H1 (cell line): ENCODE data around the gene RARRES2. TPM values are rescaled to one million over a fixed set of nuclear protein-coding genes. Genes with fewer than 3 reads are reported as not detected.
A peak's percentile ranks its signal among the peaks of the same experiment; 100 is the strongest.

Experiments used
- ASH2L ChIP-seq: fragments of 200-600, 300-600 bp; sonication (generic); IDR thresholded peaks from one replicate; pipeline ENCODE4 v1.7.1; 2017; ENCODE audit warnings: low read length
- BCL11A ChIP-seq, 2 experiments: IDR thresholded peaks; one replicate each; pipeline ENCODE4 v1.6.1; 2011; ENCODE audit warnings: low read depth in 2 of 2, low read length in 2 of 2, mild to moderate bottlenecking in 2 of 2
- BRCA1 ChIP-seq: IDR thresholded peaks from 2 replicates; pipeline ENCODE4 v1.6.1; 2012; ENCODE audit warnings: low read depth, low read length, improper control_type of control experiment
- CHD2 ChIP-seq: IDR thresholded peaks from 2 replicates; pipeline ENCODE4 v1.6.1; 2012; ENCODE audit warnings: low read length, improper control_type of control experiment
- CTCF ChIP-seq, 3 experiments: IDR thresholded peaks; 1 replicate in 2 of 3; 2 replicates in 1 of 3; pipeline versions ENCODE4 v1.5.1 to v1.6.1; 2011; ENCODE audit warnings: low read length in 3 of 3, mild to moderate bottlenecking in 3 of 3, inconsistent platforms in 2 of 3, low read depth in 1 of 3, moderate library complexity in 1 of 3; ENCODE audit not compliant: insufficient read depth in 1 of 3; ENCODE audit errors: control extremely low read depth in 1 of 3
- EGR1 ChIP-seq: IDR thresholded peaks from 2 replicates; pipeline ENCODE4 v1.6.1; 2011; ENCODE audit warnings: low read depth, low read length, borderline replicate concordance
- GTF2F1 ChIP-seq: IDR thresholded peaks from 2 replicates; pipeline ENCODE4 v1.6.1; 2012; ENCODE audit warnings: low read depth, low read length, improper control_type of control experiment, borderline replicate concordance
- JUN ChIP-seq: IDR thresholded peaks from 2 replicates; pipeline ENCODE4 v1.6.1; 2011; ENCODE audit warnings: low read depth, mild to moderate bottlenecking, improper control_type of control experiment, low read length
- KDM1A ChIP-seq: fragments of 200-600, 300-600 bp; sonication (generic); IDR thresholded peaks from 2 replicates; pipeline ENCODE4 v1.7.1; 2016; ENCODE audit warnings: mild to moderate bottlenecking, low read length, borderline replicate concordance
- KDM4A ChIP-seq: IDR thresholded peaks from one replicate; pipeline ENCODE4 v1.7.1; 2012; ENCODE audit warnings: low read depth, mild to moderate bottlenecking, moderate library complexity, low read length, inconsistent platforms; ENCODE audit not compliant: severe bottlenecking
- PHF8 ChIP-seq: fragments of 200-600 bp; sonication (generic); conservative IDR thresholded peaks from 2 replicates; pipeline ENCODE4 v1.7.1; 2012; ENCODE audit warnings: low read depth, mild to moderate bottlenecking, inconsistent platforms, low read length, moderate library complexity
- POLR2A ChIP-seq, 2 experiments: IDR thresholded peaks; 1 replicate in 1 of 2; 2 replicates in 1 of 2; pipeline ENCODE4 v1.6.1; 2011; ENCODE audit warnings: low read depth in 2 of 2, low read length in 2 of 2, mild to moderate bottlenecking in 2 of 2; ENCODE audit errors: control extremely low read depth in 1 of 2
- RBBP5 ChIP-seq: IDR thresholded peaks from 2 replicates; pipeline ENCODE4 v1.7.1; 2012; ENCODE audit warnings: low read depth, mild to moderate bottlenecking, inconsistent platforms, low read length, moderate library complexity, borderline replicate concordance
- RNF2 ChIP-seq: fragments of 200-900, 300-1000 bp; sonication (generic); IDR thresholded peaks from 2 replicates; pipeline ENCODE4 v1.7.1; 2016; ENCODE audit warnings: borderline replicate concordance, low read depth, mild to moderate bottlenecking, antibody characterized with exemption, low read length; ENCODE audit not compliant: poor library complexity, severe bottlenecking; ENCODE audit errors: missing control alignments
- SIN3A ChIP-seq, 2 experiments: IDR thresholded peaks in 1 of 2; conservative IDR thresholded peaks in 1 of 2; 2 replicates each; pipeline ENCODE4 v1.6.1; 2011 to 2012; ENCODE audit warnings: low read length in 2 of 2, improper control_type of control experiment in 1 of 2, low read depth in 1 of 2, mild to moderate bottlenecking in 1 of 2
- SP2 ChIP-seq: IDR thresholded peaks from 2 replicates; pipeline ENCODE4 v1.6.1; 2012; ENCODE audit warnings: mild to moderate bottlenecking, low read length, inconsistent platforms
- SUZ12 ChIP-seq: fragments of 200-600 bp; sonication (generic); IDR thresholded peaks from 2 replicates; pipeline ENCODE4 v1.6.1; 2012; ENCODE audit warnings: mild to moderate bottlenecking, inconsistent platforms, low read length, moderate library complexity, mixed read lengths
- USF2 ChIP-seq: IDR thresholded peaks from 2 replicates; pipeline ENCODE4 v1.6.1; 2011; ENCODE audit warnings: low read length, improper control_type of control experiment
- ZNF274 ChIP-seq: IDR thresholded peaks from 2 replicates; pipeline ENCODE4 v1.7.0; 2012; ENCODE audit warnings: low read length, borderline replicate concordance; ENCODE audit errors: extremely low read depth
- polyA plus RNA-seq, 7 experiments: library from polyadenylated mRNA; depleted of rRNA in 3 of 7; stranded (reverse) in 5 of 7; unstranded in 2 of 7; fragments of >200 nt in 5 of 7; fragments of 200-250 nt in 2 of 7; gene quantifications; 1 replicate in 5 of 7; 2 replicates in 1 of 7; 4 replicates in 1 of 7; pipeline versions ENCODE4 v1.2.1 to v1.2.3, GENCODE V29; 2011 to 2013; ENCODE audit warnings: missing spikeins in 2 of 7, mixed read lengths in 2 of 7
- total RNA-seq: library from RNA; stranded (reverse); fragmentation: NEBNext Ultra II Directional; extraction: Animal tissue kit (Norgen Biotek cat#: 25700); gene quantifications from 2 replicates; pipeline ENCODE4 v1.2.1, GENCODE V29; 2021

Gene RARRES2
- total and polyA plus RNA-seq, 2 of the 8 experiments (the other 6 are each of a cell fraction or from before 2014, with no cell fraction given), result 254 to 441 TPM

GRCh38 chr7:150368096-150368883 lies 26.9 kb upstream of the RARRES2 start, which contains the start of gene REPIN1 (continued):
- TF ChIP-seq BCL11A (IDR thresholded peaks at IDR 0.05; ENCODE audit: low read depth in 2 of 2, low read length in 2 of 2), result no peak
- no peak for TF ChIP-seq JUN
- peak; percentile 28 for TF ChIP-seq PHF8
- peak; percentile 55 for TF ChIP-seq ASH2L
- no peak for TF ChIP-seq ZNF274
- TF ChIP-seq POLR2A (IDR thresholded peaks at IDR 0.05; ENCODE audit: control extremely low read depth in 1 of 2, low read depth in 2 of 2, low read length in 2 of 2), result peak in 1 of 2 experiments; percentile 41; a peak in 2 of 3 replicates
- TF ChIP-seq SUZ12, result no peak
- TF ChIP-seq GTF2F1, result 0 out of 2 replicates have a peak, but pooled peaks have one; percentile 11
- no peak for TF ChIP-seq CTCF (IDR thresholded peaks at IDR 0.05; ENCODE audit: control extremely low read depth in 1 of 3, insufficient read depth in 1 of 3, low read depth in 1 of 3, low read length in 3 of 3)
- 0 out of 2 replicates have a peak, but pooled peaks have one; percentile 19 for TF ChIP-seq EGR1
- no peak for TF ChIP-seq SP2
- TF ChIP-seq BRCA1, result no peak
- TF ChIP-seq KDM4A, result no peak
- TF ChIP-seq SIN3A (conservative IDR thresholded peaks at IDR 0.05 in 1 of 2, IDR thresholded peaks at IDR 0.05 in 1 of 2; ENCODE audit: low read depth in 1 of 2, low read length in 2 of 2), result peak in 1 of 2 experiments; percentile 47; a peak in 2 of 4 replicates
- peak; percentile 84 for TF ChIP-seq USF2
- TF ChIP-seq KDM1A, result no peak
- peak; percentile 32; the same call in 1 of the 2 replicates for TF ChIP-seq RBBP5
- TF ChIP-seq CHD2, result 0 out of 2 replicates have a peak, but pooled peaks have one; percentile 26
- no peak for TF ChIP-seq RNF2
